DND-41 (cell line): ENCODE data around the gene MERTK.

Experiments used
- CTCF ChIP-seq: IDR thresholded peaks from 2 replicates; pipeline ENCODE4 v1.5.1; 2012; ENCODE audit warnings: borderline replicate concordance, low read length, moderate library complexity, mild to moderate bottlenecking; ENCODE audit not compliant: poor library complexity, severe bottlenecking; ENCODE audit errors: extremely low read depth
- EZH2 ChIP-seq: IDR thresholded peaks from 3 replicates; pipeline ENCODE4 v1.6.1; 2012; ENCODE audit warnings: borderline replicate concordance, low read depth, mild to moderate bottlenecking, moderate library complexity, low read length, inconsistent platforms; ENCODE audit not compliant: severe bottlenecking

GRCh38 chr2:111905990-111906735 lies 7.8 kb downstream of the MERTK start:
- TF ChIP-seq CTCF, result no peak
- TF ChIP-seq EZH2, result no peak
